Gastrocnemius medialis (tissue), 4 donors: ENCODE measurements around the gene CARD9.

Experiments
- POLR2A ChIP-seq, 2 donors: fragments of 450-650 bp; IDR thresholded peaks; one replicate each; pipeline ENCODE4 v1.6.1; 2017; ENCODE audit warnings: antibody characterized with exemption in 2 of 2, mild to moderate bottlenecking in 2 of 2, moderate library complexity in 2 of 2
- TF ChIP-seq, protein P1 (sequence below), 5 experiments: fragments of 450-650 bp in 3 of 5; fragments of 200-600 bp in 2 of 5; sonication (generic) in 2 of 5; IDR thresholded peaks in 4 of 5; conservative IDR thresholded peaks in 1 of 5; 1 replicate in 4 of 5; 2 replicates in 1 of 5; pipeline ENCODE4 v1.5.1; 2016 to 2019; ENCODE audit warnings: antibody characterized with exemption in 5 of 5, mild to moderate bottlenecking in 3 of 5, moderate library complexity in 3 of 5

DNA sequence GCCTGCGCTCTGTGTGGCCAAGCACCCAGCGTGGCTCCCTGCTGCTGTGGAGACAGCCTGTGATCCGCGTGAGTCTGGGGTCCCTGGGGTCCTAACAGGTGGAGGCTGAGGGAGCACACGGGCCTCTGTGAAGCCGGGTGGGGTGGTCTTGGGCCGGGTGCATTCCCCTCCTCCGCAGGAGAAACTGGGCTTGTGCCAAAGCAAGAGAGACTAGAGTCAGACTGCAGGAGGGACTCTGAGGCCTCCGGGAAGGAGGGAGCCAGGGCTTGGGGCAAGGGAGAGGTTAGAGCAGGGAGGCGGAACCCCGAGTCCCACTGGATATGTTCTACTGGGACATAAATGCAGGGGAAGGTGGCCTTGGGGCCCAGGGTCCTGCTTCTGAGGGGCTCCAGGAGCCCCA lies 20.4 kb downstream of the CARD9 start:
- TF ChIP-seq, protein P1, sequence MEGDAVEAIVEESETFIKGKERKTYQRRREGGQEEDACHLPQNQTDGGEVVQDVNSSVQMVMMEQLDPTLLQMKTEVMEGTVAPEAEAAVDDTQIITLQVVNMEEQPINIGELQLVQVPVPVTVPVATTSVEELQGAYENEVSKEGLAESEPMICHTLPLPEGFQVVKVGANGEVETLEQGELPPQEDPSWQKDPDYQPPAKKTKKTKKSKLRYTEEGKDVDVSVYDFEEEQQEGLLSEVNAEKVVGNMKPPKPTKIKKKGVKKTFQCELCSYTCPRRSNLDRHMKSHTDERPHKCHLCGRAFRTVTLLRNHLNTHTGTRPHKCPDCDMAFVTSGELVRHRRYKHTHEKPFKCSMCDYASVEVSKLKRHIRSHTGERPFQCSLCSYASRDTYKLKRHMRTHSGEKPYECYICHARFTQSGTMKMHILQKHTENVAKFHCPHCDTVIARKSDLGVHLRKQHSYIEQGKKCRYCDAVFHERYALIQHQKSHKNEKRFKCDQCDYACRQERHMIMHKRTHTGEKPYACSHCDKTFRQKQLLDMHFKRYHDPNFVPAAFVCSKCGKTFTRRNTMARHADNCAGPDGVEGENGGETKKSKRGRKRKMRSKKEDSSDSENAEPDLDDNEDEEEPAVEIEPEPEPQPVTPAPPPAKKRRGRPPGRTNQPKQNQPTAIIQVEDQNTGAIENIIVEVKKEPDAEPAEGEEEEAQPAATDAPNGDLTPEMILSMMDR (IDR thresholded peaks at IDR 0.05 in 4 of 5, conservative IDR thresholded peaks at IDR 0.05 in 1 of 5): no peak
- TF ChIP-seq POLR2A (IDR thresholded peaks at IDR 0.05): no peak
